GM21723 (cell line): ENCODE measurements around the gene SNX20.

Experiments used
- ATAC-seq: cut with Tn5 transposase; IDR thresholded peaks from one replicate; pipeline ENCODE4 v1.9.1; 2021; ENCODE audit warnings: mild to moderate bottlenecking, moderate library complexity; ENCODE audit not compliant: unreplicated experiment

SNX20 gene

DNA sequence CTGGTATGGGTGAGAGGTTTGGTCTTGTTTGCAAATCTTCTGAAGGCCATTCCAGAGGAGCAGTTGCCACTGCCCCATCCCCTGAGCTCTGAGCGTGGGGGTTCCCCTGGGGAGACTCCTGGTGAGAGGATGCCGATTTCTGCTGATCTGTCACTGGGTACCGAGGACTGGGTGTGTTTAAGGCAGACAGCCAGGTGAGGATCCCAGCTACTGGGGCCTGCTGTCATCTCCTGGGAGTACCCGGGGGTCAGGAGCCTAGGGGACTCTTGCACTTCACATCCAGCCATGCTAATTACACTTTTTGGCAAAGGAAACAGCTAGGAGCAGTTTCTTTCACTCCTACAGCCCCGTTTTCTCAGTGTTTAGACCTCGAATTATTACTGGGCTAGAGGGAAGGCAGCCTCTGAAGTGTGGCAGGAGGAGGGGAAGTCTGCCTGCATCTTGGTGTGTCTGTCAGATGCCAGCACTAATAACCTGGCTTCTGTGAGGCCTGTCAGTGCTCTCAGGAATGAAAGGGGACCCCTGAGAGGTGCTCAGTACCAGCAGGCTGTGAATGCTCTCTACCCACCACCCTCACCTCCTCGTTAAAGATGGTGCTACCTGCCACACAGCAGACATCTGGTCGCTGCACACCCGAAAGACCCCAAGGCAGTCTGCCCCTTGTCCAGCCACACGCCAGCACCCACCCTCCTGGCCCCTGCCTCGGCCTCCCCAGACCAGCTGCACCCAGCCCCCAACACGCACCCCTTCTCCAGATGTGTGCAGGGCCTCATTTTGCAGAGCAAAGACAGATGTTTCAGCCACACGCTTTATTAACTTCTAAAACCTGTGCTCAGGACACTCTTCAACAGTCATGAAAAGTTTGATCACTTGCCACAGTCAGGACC, 43.2 kb downstream of the SNX20 start:
- no peak for ATAC-seq

DNA sequence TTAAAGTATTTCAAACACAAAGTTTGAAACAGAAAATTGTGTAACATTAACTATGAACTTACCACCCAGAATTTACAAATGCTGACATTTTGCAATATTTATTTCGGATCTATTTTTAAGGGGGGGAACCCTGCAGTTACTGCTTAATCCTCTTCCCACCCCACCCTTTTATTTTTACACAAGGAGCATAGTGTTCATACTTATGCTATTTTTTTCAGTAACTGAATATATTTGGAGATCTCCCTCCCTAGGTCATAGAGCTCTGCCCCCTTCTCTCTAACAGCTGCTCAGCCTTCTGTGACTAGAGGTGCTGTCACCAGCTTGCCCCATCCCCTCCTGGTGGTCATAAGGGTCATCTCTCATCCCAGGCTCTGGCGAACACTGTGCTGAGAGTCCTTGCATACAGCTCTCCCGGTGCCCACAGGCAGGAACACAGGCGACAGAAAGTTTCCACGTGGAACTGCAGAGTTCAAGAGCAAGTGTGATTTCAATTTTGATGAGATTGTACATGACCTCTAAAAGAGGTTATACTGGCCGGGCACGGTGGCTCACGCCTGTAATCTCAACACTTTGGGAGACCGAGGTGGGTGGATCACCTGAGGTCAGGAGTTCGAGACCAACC, 44.2 kb downstream of the SNX20 start:
- no peak for ATAC-seq

DNA sequence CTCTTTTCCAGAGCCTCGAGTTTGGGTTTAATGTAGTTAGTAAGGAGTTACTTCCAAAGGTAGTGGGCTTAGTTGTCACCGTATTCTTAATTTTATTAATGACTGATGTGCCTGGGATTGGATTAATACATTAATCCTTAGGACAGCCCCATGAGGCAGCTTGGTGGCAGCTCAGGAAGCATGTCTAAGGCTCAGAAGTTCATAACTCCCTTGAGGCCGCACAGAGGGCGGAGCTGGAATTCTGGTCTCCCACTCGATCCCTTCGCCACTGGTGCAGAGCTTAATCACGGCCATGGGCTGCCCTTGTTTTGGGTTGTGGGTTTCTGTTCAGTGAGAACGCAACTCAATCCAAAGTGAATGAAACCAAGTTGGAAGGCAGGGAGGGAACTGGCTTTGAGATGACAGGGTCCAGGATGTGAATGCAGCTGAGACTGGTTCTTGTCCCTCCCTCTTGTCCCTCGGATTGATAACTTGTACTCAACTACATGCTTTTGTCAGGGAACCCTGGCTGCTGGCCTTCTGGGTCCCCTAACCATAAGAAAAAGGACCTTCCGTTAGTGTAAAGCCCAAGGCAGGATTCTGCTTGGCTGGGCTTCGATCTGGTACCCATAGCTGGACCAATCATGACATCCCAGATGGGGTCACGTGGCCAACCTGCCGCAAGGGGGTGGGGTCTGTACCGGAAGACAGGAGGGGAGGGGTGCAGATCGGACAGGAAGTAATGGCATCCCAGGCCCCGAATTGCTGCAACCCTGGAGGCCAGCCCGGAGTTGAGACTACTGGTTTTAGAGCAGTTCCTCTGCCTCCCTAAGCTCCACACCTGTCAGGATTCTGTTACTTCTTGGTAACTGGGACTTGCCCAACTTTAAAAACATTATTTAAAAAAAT, 45.4 kb downstream of the SNX20 start:
- no peak for ATAC-seq

DNA sequence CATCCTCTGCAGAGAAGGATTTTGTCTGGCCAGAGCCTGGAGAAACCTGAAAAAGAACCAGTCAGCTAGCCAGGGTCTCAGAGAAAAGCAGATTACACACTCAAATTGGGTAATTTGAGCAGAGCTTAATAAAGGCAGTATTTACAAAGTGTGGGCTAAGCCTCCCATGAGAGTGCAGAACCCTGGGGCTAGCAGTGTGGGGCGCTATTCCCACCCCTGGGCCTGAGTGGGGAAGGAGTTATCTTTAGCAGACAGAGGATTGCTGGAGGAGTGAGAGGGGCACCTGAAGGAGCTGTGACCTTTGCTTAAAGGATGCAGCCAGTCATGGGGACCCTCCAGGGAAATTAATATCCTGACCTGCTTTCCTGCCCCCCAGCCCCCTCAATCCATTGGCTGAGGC, 46.2 kb downstream of the SNX20 start:
- no peak for ATAC-seq

DNA sequence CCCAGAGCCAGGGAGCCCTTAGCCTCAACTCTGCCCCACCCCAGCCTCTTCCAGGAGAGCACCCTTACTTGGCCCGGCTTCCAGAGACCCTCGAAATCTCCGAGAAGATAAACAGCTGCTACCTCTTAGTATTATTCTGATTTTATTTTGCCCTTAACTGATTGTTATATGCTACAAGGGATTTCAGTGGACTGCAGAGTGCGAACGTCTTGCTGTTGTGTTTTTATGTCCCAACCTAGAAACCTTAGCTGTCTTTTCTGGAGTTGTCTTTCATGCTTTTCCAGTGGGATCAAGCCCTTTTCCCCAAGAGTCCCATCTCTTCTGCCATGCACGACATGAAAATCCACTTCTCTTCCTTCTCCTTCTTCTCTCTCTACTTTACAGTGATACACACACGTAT, 47.0 kb downstream of the SNX20 start:
- no peak for ATAC-seq

DNA sequence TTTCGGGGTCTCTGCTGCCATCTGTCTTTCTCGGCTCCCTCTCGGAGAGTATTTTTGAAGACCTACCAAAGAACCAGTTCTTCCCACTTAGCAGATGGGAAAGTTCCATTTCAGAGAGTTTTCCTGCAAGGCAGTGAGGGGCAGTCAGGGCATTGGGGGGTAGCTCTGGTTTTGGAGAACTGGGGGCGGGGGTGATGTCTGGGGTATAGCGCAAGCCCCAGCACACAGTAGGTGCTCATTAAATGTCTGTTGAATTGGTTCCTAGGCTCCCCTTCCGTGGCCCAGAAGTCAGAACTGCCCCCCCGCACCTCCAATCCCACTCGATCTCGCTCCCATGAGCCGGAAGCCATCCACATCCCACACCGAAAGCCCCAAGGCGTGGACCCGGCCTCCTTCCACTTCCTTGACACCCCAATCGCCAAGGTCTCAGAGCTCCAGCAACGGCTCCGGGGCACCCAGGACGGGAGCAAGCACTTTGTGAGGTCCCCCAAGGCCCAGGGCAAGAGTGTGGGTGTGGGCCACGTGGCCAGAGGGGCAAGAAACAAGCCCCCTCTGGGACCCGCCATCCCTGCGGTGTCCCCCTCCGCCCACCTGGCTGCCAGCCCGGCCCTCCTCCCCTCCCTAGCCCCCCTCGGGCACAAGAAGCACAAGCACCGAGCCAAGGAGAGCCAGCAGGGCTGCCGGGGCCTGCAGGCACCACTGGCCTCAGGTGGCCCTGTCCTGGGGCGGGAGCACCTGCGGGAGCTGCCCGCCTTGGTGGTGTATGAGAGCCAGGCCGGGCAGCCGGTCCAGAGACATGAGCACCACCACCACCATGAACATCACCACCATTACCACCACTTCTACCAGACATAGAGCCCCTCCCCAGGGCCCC, 47.9 kb downstream of the SNX20 start:
- ATAC-seq, result no peak

DNA sequence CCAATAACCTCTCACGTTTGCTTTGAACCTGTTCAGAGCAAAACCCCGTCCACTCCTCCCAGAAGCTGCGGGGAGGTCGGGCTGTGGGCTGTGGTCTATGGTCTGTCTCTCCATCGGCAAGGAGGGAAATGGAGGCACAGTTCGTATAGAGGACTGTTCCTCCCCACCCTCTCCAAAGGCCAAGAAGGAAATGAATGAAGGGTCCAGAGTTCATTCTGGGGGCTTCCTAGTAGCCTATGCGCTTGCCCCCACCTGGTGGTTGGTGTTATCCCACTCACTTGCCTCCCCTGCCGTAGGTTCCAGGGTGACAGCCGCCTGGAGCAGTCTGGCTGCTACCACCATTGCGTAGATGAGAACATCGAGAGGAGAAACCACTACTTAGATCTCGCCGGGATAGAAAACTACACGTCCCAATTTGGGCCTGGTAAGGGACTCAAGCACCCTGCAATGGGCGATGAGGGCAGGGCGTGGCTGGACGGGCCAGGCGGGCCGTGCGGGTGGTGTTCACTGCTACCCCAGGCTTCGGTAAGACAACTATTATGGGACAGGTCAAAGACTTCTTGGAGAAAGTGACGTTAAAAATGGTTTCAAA, 49.0 kb downstream of the SNX20 start:
- no peak for ATAC-seq

DNA sequence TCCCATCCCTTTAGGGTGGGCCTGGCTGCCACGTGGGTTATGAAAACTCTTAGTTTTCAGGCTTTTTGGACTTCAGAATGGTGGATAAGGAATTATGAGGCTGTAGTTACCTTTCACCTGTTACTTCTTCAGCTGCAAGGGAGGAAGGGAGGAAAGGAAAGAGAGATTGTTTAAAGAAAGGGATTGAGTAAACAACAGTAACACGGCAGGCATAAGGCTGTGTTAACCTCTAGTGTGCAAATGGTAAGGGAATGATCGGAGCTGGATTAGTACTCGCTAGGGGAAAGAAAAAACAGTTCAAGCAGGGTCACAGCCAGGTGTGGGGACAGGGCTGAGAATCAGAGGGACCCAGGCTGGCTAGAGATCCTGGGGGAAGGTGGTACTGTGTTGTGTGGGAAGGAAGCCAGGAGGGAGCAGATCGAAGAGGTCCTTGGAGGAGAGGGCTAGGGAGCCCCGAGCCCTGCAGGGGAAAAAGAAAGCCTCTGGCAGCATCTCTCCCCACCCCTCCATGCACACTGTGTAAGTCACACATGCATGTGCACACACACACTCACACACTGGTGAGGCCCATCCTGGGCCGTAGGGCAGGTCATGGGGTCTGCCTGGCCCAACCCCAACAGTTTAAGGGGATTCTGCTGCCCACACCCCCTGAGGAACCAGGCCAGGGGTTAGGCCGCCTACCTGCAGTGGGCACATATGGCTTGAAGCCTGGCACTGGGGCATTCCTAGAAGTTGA, 49.7 kb downstream of the SNX20 start:
- ATAC-seq, result no peak

DNA sequence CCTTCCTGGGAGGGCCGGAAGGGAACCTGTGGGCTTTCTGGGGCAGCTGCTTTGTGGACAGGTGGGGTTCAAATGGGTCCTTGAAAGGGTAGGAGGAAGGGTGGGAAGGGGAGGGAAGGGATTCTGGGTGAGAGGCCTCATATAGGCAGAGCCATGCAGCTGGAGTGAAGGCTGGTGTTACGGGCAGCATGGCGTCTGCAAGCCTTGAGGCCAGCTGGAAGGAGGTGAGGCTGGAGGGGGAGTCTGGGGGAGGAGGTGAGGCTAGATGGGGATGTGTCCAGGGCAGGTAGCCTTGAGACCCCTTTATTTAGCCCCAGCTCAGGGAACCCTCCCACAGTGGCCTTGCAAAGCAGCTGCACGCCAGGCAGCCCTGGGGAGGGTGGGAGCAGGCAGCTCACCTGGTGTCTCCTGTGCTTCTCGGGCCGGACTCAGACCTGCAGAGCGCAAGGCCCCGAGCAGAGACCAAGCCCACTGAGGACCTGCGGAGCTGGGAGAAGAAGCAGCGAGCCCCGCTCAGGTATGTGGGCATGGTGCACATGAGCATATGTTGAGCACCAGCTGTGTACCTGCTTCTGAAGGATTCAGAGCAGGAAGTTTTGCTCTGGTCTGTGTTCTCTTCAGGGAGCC, 50.6 kb downstream of the SNX20 start:
- ATAC-seq, result no peak

DNA sequence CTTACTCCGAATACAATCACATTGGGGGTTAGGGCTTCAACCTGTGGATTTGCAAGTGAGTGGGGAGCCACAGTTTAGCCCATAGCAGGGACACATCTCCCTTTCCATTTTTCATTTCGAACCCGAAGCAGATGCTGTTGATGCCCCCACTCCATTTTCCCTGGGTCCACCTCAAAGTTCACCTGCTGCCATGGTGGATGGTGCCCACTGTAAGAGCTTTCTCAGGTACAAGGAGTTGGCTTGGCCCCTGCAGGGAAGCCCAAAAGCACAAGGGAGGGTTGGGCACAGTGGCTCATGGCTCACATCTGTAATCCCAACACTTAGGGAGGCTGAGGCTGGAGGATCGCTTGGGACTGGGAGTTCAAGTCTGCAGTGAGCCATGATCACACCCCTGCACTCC, 51.8 kb downstream of the SNX20 start:
- ATAC-seq, result no peak

DNA sequence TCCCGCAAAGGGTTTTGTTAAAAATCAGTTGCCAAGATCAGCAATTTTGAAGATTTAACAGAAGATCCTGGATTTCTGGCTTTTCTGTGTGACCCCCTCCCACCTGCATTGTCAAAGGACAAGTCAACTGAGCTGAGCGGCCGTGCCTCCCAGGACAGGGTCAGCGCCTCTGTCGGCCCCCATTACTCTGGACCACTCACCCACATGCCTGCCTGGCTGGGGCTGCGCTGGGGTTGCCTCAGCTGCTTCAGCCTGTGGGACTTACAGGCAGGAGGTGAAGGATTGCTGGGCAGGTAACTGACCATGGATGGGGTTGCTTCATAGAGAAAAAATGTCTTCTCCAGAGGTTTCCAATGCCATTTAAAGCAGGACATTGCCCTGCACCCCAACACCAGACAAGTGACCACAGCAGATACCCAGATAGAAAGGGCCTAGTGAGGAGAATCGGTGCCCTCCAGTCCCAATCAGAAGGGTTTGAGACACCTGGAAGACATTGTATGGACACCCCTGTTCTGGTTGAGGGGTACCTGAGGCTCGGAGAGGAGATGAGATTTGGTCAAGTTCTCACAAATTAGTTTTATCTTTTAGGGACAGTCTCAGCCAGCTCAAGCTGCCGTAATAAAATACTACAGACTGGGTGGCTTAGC, 52.8 kb downstream of the SNX20 start:
- no peak for ATAC-seq

DNA sequence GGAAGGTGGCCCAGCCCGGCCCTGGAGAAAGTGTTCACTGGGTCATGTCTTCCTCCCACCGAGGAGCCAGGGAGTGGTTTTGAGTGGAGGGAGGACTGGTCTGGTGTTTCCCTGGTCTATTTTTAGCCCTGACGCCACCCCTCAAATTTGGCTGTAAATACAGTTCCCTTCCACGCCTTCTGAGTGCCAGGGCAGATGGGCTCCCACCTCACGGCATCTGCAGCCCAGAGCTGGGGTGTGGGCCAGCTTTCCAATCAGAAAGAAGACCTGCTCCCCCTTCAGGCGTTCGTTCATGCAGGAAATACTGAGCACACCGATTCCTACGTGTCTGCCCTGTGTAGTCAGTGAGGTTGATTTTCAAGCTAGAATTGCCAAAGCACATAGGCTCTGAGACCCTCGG, 53.7 kb downstream of the SNX20 start:
- ATAC-seq, result no peak

DNA sequence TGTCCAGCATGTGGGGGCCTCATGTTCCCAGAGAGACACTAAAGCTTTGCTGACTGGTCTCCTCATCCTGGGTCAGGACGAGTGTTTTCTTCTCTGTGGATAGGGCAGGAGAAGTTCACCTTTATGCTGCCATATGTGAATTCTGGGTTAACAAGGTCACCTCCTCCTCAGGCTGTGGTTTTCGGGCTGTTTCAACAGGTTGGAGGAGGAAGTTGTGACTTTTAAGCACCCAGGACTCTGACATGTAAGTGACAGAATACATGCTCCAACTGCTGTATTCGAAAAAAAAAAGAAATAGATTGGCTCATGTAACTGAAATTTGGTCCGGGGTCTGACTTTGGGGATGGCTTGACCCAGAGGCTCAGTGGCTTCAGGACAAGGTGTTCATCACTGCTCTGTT, 54.2 kb downstream of the SNX20 start:
- ATAC-seq, result no peak

DNA sequence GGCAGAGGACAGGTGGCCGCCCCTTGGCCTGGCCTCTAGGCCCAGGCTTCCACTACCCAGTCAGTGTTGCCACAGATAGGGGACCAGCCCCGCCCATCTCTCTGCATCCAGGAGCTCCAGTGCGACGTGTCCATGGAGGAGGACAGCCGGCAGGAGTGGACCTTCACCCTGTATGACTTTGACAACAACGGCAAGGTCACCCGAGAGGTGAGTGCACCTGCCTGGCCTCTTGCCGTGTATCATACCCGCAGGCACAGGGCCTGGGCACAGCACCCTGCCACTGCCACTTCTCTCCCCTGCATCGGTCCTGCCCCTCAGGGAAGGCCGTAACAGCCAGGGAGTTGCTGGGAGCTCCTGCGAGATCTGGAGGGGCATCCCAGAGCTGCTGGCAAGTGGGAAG, 55.7 kb downstream of the SNX20 start:
- ATAC-seq, result no peak

DNA sequence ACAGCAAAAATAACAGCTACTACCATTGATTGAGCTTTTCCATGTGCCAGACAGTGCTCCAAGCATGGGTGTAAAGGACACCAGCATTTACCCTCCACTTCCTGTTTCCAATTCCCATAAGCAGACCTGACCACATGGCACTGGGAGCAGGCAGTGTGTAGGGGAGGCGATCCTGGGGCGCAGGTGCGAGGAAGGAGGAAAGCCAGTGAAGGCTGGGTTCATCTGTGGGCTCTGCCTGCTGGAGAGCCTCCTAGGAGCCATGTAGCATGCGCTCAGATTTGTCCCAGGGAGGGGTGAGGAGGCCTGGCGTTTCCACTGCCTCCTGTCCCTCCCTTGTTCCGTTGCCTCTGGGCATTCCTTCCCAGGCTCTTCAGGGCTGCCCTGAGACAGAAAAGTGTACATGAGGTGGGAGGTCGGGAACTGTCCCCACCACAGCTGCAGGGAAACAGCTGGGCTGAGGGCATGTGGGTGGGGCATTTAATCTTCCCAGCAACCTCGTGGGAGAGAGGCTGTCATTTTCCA, 56.6 kb downstream of the SNX20 start:
- ATAC-seq, result no peak

DNA sequence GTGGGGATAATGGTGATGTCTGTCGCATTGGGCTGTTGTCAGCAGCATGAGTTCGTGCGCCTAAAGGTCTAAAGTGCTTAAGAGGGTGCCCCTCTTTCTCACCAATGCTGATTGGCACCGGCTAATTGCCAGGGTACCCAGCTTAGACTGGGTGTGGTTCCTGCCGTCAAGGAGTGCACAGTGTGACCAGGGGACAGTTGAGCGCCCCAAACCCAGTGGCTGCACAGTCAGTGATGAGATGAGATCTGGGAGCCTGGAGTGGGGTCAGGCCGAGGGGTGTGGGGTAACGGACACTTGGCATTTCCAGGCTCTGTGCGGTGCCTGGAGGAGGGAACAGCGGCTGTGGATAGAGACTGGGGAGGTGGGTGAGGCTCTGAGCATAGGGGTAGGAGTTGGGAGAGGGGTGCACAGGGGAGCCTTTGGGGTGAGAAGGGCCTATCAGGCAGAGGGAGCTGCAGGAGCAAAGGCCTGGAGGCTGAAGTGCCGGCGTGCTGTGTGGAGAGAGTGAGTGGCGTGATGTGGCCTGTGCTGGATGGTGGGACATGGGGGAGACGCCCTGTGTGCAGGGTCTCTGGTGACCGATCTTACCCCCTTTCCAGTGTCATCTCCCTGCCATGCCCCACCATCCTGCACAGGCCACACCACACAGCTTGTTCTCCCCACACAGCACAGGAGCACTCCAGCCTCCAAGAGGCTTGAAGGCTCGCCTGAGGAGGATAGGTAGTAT, 58.3 kb downstream of the SNX20 start:
- no peak for ATAC-seq

DNA sequence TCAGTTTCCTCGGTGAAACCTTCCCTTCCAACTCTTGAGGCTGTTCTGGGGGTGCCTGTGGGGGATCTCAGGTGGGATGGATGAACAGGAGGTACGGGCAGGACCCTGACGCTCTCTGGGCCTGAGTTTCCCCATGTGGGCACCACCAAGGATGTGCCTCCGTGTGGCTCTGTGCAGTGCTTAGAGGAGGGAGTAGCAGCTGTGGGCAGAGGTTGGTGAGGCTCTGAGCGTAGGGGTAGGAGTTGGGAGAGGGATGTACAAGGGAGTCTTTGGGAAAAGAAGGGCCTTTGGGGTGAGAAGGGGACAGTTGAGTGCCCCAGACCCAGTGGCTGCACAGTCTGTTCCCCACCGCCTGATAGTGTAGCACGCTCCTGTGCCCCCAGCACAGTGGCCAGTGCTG, 59.1 kb downstream of the SNX20 start:
- no peak for ATAC-seq
